Measurements from ENCODE around the gene TOR2A.
"Not testable (repeated sequence)": the region's sequence is repeated elsewhere in the genome, so short reads cannot be mapped to it uniquely, and the experiment has no call there.

GRCh38 chr9:127756776-127757175 is 21.7 kb upstream of the TOR2A start:
- TF ChIP-seq CTCF (IDR thresholded peaks at IDR 0.05; ENCODE audit: low read depth, low read length, missing input control); NR2F2 (IDR thresholded peaks at IDR 0.05); MAX (IDR thresholded peaks at IDR 0.05); GABPA (IDR thresholded peaks at IDR 0.05 in 1 of 2, conservative IDR thresholded peaks at IDR 0.05 in 1 of 2); RAD21 (IDR thresholded peaks at IDR 0.05); JUND (IDR thresholded peaks at IDR 0.05); FOXA1 (IDR thresholded peaks at IDR 0.05); TAF1 (conservative IDR thresholded peaks at IDR 0.05); ZBTB33 (IDR thresholded peaks at IDR 0.05); YY1 (IDR thresholded peaks at IDR 0.05); REST (IDR thresholded peaks at IDR 0.05); SP1 (IDR thresholded peaks at IDR 0.05): not testable (repeated sequence)

Measured in liver (tissue), 3 donors.